GM10248 (cell line): ENCODE results near the gene UBAP2.

Experiments used
- CTCF ChIA-PET: fragments of 300-600 bp; sonication (Branson Sonifier 250); formaldehyde crosslinking; extraction: SDS; loops from one replicate; lab custom pipeline; 2021; ENCODE audit warnings: antibody characterized with exemption; lab: Yijun Ruan, JAX
- POLR2A ChIA-PET: fragments of 350-650 bp; sonication (Branson Sonifier 250); formaldehyde crosslinking; extraction: SDS; loops from one replicate; lab custom pipeline; 2020; ENCODE audit warnings: antibody characterized with exemption; lab: Yijun Ruan, JAX
- DNase-seq: peaks from one replicate; pipeline ENCODE4 v3.0.0; 2012; ENCODE audit errors: extremely low spot score
- TF ChIP-seq, protein P1 (sequence below): IDR thresholded peaks from 2 replicates; pipeline ENCODE4 v1.5.1; 2012; ENCODE audit warnings: mild to moderate bottlenecking, low read depth; ENCODE audit errors: extremely low read depth, missing control alignments, control extremely low read depth

UBAP2 gene

DNA sequence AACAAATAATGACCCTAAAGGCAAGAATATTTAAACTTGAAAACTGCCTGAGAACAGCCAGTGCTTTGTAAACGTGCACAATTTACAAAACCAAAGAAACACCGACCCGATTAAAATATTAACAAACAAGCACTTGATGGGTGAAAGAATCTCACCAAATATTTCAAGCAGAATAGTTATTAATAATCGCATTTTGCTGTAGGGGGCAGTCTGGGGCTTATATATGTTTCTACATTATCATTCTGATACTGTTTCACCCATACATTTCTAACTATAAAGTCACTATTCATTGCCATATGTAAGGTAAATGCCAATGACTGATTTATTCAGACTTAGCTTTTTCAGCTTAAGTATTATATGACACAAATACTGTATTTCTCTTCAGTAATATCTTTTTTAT is 37.7 kb downstream of the UBAP2 start:
- DNase-seq = no peak
- POLR2A ChIA-PET = no interaction called here
- CTCF ChIA-PET = interaction anchor here (0.8 to 2.7 kb wide), 10 partner anchors 8 to 253 kb away, joined by 3 to 8 read pairs (median 4); no protein-coding TSS in a partner anchor
- TF ChIP-seq, protein P1, sequence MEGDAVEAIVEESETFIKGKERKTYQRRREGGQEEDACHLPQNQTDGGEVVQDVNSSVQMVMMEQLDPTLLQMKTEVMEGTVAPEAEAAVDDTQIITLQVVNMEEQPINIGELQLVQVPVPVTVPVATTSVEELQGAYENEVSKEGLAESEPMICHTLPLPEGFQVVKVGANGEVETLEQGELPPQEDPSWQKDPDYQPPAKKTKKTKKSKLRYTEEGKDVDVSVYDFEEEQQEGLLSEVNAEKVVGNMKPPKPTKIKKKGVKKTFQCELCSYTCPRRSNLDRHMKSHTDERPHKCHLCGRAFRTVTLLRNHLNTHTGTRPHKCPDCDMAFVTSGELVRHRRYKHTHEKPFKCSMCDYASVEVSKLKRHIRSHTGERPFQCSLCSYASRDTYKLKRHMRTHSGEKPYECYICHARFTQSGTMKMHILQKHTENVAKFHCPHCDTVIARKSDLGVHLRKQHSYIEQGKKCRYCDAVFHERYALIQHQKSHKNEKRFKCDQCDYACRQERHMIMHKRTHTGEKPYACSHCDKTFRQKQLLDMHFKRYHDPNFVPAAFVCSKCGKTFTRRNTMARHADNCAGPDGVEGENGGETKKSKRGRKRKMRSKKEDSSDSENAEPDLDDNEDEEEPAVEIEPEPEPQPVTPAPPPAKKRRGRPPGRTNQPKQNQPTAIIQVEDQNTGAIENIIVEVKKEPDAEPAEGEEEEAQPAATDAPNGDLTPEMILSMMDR = no peak

DNA sequence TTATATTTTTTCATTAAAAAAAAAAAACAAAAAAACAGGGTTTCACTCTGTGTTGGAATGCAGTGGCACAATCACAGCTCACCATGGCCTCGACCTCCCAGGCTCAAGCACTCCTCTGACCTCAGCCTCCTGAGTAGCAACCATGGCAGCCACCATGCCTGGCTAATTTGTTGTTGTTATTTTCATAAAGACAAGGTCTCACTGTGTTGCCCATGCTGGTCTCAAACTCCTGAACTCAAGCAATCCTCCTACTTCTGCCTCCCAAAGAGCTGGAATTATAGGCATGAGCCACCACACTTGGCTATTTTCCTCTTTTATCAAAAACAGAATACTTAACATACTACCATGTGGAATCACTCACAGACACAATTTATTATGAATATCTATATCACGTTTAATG is 46.7 kb downstream of the UBAP2 start:
- ChIA-PET CTCF (interaction anchor here (0.7 to 1.3 kb wide), 4 partner anchors 9 to 77 kb away, joined by 3 to 4 read pairs (median 3); no protein-coding TSS in a partner anchor), POLR2A (no interaction called here)
- no peak for DNase-seq
- TF ChIP-seq, protein P1 = no peak

DNA sequence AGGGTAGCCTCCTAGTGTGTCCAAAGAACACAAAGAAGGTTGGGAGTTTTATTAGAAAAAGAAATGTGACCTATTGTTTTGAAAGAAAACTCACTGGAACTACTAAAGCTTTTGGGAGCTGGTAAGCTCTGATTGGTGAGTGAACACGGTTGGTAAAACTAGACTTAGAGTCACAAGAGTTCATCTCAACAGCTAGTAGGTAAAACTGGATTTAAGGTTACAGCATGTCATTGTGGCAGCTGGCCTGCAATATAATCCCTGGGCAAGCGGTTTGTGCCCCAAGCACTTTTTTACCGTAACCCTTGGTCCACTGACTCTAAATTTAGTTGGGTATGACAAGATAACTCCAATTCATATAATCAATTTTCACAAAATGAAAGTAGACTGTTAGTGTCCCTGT is 47.4 kb downstream of the UBAP2 start:
- TF ChIP-seq, protein P1 = no peak
- ChIA-PET POLR2A (no interaction called here), CTCF (interaction anchor here (0.7 to 1.1 kb wide), 3 partner anchors 10 to 76 kb away, joined by 3 to 4 read pairs (median 3); no protein-coding TSS in a partner anchor)
- DNase-seq = no peak

DNA sequence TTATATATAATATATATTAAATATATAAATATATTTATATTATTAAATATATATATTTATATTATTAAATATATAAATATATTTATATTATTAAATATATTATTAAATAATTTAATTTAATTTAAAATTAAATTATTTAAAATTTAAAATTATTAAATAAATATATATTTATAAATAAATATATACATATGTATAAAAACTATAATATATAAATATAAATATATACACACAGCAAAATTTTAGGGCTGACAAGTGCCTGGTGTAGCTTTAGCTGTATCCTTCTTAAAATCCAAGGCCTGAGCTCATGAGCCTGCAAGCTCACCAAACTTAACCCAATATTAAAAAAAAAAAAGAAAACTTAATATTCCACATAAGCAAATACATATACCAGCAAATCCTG is 53.2 kb downstream of the UBAP2 start:
- CTCF ChIA-PET = interaction anchor here (0.9 kb wide), 1 partner anchor 12 kb away, joined by 3 read pairs; no protein-coding TSS in a partner anchor
- no peak for DNase-seq
- POLR2A ChIA-PET = interaction anchor here (1.2 kb wide), 1 partner anchor 53 kb away, joined by 4 read pairs; no protein-coding TSS in a partner anchor
- TF ChIP-seq, protein P1 = no peak

DNA sequence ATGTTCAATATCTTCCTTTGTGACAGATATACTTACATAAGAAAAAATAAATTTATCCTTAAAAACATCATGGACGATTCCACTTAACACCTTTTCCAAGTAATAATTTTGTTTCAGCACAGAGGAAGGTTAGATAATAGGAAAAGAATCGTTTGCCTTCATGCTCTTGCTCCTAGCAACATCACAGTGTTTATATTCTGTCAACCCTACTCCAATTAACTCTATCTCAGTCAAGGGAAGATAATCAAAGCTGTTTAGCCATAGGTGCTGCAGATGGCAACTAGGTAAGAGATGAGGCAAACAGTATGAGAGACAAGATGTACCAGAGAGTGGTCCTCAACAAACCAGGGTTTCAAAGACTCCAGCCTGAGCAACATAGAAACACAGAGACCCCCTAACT is 55.6 kb downstream of the UBAP2 start:
- DNase-seq = no peak
- ChIA-PET CTCF (interaction anchor here (1.6 kb wide), 1 partner anchor 18 kb away, joined by 5 read pairs; no protein-coding TSS in a partner anchor), POLR2A (no interaction called here)
- TF ChIP-seq, protein P1 = no peak

DNA sequence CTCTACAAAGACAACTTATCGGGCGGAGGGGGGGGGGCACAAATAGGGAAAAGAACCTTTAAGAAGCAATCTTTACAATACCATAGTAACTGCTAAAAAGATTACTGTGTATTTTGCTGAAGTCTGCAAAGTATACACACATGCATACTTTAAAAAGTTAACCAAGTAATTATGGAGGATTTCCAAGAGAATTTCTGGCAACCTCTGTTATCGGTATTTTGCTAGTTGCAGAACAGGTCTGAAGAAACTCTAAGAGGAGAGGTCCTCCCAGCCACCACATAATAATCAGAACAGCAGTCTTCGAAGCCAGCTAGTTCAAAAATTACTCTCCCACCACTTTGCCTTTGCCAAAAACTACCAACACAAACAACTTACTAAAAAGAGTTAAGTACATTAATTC is 56.1 kb downstream of the UBAP2 start:
- TF ChIP-seq, protein P1 = no peak
- CTCF ChIA-PET = interaction anchor here (1.6 kb wide), 1 partner anchor 19 kb away, joined by 5 read pairs; no protein-coding TSS in a partner anchor
- no peak for DNase-seq
- POLR2A ChIA-PET = no interaction called here
